Measurements from ENCODE around the gene TUBA1A.
"Not testable (repeated sequence)": the region's sequence is repeated elsewhere in the genome, so short reads cannot be mapped to it uniquely, and the experiment has no call there.

TUBA1A gene

DNA sequence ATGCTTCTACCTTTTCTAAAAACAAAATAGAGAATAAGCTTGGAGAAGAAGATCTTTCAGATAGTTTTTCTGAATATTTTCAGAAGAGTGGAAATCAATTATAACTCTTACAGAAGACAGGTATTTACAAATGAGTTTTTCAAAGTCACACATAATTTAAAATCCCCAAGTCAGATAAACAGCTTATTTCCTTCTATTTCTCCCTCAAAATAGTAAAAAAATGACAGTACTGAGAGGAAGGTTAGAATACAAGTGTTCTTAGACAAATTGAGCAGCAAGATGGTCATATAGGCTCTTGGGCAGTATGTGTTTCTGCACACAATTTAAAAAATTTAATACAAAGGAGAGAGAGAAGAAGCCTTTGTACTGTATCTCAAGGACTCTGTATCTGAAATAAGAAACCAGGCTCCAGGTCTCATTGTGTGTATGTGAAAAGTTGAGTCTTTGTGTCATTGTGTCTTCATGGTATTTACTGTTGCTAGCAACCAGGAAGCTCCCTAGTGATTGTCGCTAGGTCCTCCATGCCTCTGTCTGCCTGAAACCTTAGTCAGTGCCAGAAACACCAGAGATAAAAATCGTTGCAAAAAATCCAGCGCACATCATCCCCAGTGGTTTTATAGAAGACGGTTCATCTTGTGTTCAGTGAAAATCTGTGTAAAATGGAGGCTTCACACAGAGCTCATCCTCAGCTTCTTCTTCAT lies 12.9 kb upstream of the TUBA1A start:
- peak; percentile 30 for DNase-seq (ENCODE audit: low read depth, low spot score)

DNA sequence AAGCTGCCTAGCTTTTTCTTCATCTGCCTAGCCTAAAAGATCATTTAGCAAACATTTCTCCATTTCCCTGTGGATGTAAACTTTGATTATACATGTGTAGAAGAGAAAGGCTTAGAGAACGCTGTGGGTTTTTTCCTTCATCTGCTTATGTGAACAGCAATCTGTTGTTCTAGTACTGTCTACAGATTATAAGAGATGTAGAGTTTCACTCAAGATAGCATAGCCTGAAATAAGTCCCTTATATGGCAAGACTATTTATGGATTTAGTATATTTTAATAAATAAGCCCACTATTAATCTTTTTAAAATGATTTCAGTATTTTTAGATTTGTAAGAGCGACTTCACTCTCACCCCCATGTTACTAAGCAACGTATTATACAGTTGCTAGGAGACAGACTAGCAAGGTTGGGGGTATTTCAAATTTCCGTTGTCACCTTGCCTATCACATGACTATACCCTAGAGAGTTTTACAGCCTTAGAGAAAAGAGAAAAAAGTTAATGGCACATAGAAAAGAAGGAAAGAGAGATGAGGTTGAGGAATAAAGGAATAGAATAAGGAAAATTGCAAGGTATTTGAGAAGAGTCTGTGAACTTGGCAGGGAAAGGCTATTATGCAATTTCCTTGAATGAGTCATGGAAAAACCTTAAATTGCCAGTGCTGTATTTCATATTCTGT lies 12.2 kb upstream of the TUBA1A start:
- no peak for DNase-seq (ENCODE audit: low read depth, low spot score)

DNA sequence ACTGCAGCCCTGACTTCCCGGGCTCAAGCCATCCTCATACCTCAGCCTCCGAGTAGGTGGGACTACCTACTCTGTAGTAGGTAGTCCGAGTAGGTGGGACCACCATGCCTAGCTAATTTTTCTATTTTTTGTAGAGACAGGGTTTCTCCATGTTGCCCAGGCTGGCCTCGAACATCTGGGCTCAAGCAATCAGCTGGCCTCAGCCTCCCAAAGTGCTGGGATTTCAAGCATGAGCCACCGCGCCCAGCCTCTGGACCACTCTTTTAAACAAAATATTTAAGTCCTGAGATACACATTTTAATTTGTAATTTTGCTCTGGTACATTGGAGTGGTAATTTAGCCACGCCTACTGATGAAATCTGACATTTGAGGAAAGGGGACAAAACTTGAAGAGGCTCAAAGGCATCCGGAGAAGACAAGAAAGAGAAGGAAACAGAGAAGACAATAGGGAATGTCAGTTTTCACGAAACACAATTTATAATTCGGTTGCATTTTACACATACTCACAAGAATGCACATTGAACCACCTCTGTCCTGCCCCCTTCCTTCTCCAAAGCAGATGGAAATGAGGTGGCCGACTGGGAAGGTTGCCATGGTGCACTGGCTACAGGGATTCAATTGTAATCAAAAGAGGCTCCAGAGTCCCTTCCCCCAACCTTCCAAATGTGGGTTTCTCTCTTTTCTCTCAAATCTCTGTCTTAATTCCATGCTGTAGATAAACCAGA lies 9.7 kb upstream of the TUBA1A start:
- no peak for DNase-seq (ENCODE audit: low read depth, low spot score)

DNA sequence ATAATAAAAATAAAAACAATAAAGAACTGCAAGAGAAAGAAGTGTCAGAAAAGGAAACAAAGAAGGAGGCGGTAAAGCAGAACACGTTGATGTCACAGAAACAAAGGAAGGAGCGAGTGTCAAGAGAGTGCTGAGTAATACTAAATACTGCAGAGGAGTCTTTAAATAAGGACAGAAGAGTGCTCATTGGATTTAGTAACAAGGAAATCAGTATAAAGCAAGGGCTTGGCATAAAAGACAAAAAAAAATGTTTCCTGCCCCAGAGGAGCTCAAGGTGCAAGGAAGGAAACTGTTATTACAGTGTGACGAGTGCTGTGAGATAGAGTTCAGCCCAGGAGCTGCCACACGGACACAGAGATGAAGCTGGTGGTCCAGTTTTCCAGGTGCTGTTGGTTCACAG lies 8.4 kb upstream of the TUBA1A start:
- no peak for DNase-seq (ENCODE audit: low read depth, low spot score)

DNA sequence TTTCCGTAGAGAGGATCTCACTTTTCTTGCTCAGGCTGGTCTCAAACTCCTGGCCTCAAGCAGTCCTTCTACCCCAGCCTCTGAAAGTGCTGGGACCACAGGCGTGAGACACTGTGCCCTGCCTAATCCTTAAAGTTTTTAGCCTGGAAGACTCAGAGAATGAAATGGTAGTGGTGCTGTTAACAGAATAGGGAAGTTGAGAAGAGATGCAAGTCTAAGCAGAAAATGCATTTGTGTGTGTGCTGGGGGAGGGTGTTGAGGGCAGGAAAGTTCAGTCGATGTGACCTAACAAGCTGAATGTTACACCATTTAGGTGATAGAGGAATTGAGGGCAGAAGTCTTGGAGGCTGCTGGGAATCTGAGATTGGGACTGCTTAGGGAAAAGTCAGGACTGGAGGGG lies 6.9 kb upstream of the TUBA1A start:
- no peak for DNase-seq (ENCODE audit: low read depth, low spot score)

DNA sequence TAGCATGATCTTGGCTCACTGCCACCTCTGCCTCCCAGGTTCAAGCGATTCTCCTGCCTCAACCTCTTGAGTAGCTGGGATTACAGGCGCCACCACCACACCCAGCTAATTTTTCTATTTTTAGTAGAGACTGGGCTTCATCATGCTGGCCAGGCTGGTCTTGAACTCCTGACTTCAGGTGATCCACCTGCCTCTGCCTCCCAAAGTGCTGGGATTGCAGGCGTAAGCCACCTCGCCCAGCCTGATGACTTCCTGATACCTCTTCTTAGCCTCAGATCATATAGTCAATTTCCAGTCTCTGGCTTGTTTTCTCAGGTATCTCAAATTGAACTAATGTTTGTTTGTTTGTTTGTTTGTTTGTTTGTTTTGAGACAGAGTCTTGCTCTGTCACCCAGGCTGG lies 4.9 kb upstream of the TUBA1A start:
- not testable (repeated sequence) for DNase-seq (ENCODE audit: low read depth, low spot score)

DNA sequence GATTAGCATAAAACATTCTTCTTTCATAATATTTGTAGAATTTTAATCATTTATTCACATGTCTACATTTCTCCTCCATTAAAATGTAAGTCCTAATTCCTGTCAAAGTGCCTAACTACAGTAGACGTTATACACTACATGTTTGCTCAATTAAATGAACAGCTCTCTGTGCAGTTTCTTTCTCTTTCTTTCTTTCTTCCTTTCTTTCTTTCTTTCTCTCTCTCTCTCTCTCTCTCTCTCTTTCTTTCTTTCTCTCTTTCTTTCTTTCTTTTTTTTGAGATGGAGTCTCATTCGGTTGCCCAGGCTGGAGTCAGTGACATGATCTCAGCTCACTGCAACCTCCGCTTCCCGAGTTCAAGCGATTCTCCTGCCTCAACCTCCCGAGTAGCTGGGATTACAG lies 2.6 kb upstream of the TUBA1A start:
- DNase-seq (ENCODE audit: low read depth, low spot score): not testable (repeated sequence)

DNA sequence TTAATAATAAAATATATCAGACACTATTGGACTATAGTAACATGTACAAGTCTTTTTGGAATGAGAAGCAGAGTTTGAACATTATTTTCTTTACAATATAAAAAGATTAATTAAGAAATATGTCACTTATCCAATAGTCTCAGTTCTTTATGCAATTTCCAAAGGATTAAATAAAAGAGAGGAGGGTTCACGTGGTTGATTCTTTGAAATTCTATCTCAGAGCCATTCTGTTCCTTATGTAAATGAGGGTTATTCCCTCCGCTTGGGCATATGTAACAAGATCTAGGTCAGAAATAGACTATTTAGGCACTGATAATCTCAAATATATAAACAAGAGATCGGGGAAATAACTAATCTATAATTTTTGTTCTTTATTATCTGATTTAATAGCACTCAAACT lies 2.1 kb upstream of the TUBA1A start:
- DNase-seq (ENCODE audit: low read depth, low spot score): no peak

DNA sequence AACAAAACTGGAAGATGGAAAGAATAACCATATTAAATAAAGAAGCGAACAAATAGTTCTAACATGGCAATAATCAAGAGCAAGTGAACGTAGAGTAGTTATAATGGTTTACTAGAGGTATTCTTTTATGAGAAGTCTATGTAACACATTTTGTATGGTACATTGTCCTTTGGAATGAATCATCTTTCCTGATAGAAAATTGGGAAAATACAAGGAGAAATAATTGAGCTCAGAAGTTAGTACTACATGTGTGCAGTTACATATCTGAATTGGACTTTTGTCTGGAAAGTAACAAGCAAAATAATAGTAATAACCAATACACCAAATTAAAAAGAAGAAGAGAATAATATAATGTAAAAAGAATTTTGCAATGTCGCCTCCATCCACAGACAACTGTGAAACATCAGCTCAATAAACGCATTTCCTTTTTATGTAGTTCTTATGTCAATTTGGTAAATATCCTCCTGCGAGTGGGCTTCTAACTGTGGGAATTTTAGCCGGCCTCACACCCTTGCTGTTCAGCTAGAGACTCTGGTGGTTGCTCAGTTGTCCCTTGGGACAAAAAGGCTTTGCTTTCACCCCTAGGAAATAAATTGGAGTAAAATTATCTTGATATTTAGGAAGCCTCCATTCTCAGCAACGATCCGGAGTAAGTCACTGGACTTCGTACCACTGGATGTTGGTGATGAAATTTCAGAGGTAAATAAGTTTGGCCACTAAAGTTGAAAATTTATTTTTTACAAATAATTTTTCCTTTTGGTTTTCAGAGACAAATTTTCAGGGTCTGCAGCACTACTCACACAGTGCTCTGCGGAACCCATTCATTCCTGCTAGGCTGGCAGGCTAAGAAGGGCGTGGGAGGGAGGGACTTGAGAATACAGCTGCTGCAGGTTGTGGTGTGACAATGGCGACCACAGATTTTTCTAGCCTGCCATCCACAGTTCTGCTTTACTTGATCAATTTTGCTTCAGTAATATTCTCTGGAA lies 1.1 kb upstream of the TUBA1A start:
- no peak for DNase-seq (ENCODE audit: low read depth, low spot score)

DNA sequence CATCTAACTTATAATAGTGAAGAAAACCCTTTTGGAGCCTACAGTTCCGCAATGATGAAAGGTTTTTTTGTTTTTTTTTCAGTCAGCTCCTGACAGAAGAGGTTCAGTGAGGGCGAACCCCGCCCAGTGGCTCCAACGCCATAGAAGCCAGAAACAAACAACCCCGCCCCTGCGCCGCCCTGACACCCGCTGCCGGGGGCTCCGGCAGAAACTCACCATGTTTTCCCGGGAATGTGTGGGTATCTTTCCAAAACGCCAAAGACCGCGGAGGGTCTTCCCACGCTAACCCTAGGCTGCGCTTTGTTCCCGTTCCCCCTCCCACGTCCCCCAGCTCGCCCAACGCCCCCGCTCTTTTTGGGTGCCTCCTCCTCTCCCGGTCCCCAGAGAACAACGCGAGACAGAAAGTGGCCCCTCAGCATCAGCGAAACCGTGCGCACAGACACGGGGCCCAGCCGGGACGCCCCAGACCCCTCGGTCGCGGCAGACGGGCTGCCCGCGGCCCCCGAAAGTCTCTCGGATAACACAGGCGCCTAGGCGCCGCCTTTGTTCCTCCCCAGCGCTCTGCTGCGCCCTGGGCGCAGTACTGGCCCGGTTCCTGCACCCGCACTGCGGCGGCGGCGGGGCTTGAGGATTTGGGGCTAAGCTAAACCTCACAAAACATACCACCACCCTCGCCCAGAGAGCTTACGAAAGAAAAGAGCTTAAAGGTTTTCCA lies 522 bp downstream of the TUBA1A start:
- peak; percentile 60 for DNase-seq (ENCODE audit: low read depth, low spot score)

DNA sequence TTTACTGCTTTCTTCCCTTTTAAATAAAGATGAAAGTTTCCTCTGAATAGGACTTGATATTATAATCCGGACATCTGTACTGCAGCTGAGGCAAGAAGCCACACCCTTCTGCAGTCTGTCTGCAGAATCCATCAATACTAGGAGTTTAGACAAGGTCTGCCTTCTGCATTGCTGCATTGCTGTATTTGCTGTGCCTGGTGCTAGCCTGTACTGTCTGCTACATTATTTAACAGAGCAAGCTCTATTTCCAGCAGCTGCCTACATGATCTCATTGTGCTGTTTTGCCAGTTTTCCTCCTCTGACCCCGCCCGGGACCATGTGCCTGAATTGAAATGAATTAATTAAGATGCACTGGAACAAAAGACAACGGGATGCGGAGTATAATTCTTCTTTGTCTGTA lies 1.7 kb downstream of the TUBA1A start:
- DNase-seq (ENCODE audit: low read depth, low spot score): no peak

DNA sequence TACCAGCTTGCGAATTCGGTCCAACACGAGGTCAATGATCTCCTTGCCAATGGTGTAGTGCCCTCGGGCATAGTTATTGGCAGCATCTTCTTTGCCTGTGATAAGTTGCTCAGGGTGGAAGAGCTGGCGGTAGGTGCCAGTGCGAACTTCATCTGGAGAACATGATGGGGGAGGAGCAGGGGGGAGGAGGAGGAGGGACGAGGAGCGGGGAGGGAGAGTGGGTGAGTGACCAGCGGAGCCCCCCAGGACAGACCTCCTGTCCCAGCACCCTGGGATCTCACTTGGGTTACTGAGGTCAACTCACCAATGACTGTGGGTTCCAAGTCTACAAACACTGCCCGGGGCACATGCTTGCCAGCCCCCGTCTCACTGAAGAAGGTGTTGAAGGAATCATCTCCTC lies 2.6 kb downstream of the TUBA1A start:
- DNase-seq (ENCODE audit: low read depth, low spot score): not testable (repeated sequence)

DNA sequence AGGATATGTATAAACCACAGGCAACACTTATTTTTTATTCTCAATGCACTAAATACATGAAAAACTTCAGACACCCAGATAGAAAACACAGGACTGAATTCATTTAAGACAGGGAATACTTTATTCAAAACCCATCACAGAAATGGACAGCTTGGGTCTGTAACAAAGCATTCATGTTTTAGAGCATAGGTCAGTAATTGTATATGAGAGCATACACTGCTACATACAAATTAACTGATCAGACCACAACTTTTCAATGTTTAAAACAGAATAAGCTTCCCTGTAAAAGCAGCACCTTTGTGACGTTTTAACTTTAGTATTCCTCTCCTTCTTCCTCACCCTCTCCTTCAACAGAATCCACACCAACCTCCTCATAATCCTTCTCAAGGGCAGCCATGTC lies 4.2 kb downstream of the TUBA1A start:
- not testable (repeated sequence) for DNase-seq (ENCODE audit: low read depth, low spot score)

DNA sequence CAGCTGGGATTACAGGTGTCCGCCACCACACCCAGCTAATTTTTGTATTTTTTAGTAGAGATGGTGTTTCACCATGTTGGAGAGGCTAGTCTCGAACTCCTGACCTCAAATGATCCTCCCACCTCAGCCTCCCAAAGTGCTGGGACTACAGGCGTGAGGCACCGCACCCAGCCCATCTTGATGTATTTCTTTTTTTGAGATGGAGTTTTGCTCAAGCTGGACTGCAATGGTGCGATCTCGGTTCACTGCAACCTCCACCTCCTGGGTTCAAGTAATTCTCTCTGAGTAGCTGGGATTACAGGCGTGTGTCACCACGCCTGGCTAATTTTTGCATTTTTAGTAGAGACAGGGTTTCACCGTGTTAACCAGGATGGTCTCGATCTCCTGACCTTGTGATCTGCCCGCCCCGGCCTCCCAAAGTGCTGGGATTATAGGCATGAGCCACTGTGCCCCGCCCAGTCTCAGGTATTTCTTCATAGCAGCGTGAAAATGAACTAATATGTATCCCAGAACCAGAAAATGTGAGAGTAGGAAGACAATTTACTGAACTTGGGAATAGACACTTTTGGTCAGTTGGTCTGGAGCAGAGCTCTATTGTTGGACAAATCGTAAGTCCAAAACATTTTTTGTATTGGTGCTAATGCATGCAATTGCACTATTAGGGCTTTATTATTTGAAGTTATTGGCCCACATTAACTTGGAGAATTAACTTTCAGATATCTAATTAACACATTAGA lies 5.5 kb downstream of the TUBA1A start:
- DNase-seq (ENCODE audit: low read depth, low spot score): not testable (repeated sequence)

DNA sequence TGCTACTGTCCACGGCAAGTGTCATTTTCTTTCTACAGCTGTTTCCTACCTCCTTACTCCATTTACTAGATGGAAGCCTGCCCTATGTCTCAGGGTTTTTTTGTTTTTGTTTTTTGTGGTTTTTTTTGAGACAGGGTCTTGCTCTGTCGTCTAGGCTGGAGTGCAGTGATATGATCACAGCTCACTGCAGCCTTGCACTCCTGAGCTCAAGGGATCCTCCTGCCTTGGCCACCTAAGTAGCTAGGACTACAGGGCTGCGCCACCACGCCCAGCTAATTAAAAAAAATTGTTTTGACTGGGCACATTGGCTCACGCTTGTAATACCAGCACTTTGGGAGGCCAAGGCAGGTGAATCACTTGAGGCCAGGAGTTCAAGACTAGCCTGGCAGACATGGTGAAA lies 14.7 kb downstream of the TUBA1A start:
- DNase-seq (ENCODE audit: low read depth, low spot score): no peak

DNA sequence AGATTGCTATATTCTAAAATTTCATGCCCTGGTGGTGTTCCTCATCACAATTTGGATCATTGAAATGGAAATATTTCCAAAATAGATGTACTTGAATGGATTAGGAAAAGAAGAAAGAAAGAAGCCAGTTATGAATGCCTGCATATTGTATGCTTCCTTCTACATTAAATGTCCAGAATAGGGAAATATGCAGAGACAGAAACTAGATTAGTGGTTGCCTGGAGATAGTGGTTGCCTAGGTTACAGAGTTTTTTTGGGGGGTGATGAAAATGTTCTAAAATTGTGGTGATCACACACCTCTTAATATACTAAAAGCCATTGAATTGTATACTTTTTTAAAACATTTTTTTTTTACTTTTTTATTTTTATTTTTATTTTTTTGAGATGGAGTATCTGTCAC lies 18.0 kb downstream of the TUBA1A start:
- no peak for DNase-seq (ENCODE audit: low read depth, low spot score)

DNA sequence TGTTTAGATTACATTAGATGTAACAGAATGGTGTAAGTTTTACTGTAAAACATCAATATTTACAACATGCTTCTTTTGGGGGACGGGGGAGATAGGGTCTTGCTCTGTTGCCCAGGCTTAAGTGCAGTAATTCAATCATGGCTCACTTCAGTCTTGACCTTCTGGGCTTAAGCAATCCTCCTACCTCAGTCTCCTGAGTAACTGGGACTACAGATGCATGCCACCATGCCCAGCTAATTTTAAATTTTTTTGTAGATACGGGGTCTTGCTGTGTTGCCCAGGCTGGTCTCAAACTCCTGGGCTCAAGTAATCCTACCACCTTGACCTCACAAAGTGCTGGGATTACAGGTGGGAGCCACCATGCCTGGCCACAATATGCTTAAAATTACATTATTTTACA lies 23.8 kb downstream of the TUBA1A start:
- no peak for DNase-seq (ENCODE audit: low read depth, low spot score)

DNA sequence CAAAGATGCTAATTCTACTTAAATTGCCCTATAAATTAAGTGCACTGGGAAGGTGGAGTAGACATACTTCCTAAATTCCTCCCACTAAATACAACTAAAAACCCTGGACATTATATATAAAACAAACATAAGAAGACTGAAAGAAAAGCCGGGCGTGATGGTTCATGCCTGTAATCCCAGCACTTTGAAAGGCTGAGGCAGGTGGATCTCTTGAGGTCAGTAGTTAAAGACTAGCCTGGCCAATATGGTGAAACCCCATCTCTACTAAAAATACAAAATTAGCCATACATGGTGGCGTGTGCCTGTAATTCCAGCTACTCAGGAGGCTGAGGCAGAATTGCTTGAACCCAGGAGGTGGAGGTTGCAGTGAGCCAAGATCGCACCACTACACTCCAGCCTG lies 27.0 kb downstream of the TUBA1A start:
- DNase-seq (ENCODE audit: low read depth, low spot score): not testable (repeated sequence)

DNA sequence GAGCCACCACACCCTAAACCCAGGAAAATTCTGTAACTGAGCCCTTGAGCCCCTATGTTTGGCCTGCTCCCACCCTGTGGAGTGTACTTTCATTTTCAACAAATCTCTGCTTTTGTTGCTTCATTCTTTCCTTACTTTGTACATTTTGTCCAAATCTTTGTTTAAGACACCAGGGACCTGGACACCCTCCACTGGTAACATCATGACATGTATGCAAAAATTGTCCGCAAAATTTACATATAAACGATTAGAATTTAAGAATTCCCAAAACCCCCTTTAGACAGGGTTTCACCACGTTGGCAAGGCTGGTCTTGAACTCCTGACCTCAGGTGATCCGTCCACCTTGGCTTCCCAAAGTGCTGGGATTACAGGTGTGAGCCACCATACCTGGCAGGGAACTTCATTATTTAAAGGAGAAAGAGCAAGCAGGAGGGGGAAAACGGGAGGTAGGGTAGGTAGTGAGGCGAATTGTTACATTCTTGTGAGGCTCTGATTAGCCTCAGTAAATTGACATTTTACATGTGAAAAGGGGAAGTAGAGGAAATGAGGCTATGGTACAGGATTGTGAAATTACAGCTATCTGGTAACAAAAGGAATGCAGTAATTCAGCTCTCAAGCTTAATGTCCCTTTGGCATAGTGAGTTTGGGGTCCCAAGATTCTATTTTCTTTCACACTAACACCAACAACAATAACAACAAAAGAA lies 27.6 kb downstream of the TUBA1A start:
- no peak for DNase-seq (ENCODE audit: low read depth, low spot score)

DNA sequence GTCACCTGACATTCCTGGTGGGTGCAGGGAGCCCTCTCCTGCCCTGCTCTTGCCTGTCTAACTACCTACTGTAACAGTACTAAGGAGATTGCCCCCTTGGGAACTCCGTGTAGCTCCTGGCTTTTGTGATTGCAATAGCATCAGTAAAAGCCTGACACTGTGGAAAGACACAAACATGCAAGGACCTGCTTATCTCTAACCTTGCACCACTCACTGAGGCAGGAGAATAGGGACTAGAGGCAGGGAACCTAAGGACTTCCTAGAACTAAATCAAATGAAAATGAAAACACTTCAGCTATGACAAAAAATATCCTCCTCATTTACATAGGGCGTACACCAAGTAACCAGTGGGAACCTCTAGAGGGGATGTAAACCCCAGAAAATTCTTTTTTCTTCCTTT lies 28.5 kb downstream of the TUBA1A start:
- DNase-seq (ENCODE audit: low read depth, low spot score): no peak
